GM21619 (cell line): ENCODE data around the gene RABL3.
"Not testable (repeated sequence)": the region's sequence is repeated elsewhere in the genome, so short reads cannot be mapped to it uniquely, and the experiment has no call there.

Experiments used
- ATAC-seq: cut with Tn5 transposase; IDR thresholded peaks from one replicate; pipeline ENCODE4 v1.9.1; 2021; ENCODE audit not compliant: unreplicated experiment

The RABL3 gene

GRCh38 chr3:120646771-120647432 is 95.4 kb downstream of the RABL3 start:
- no peak for ATAC-seq

GRCh38 chr3:120645083-120645845 is 97.1 kb downstream of the RABL3 start:
- ATAC-seq = no peak

GRCh38 chr3:120642368-120642948 is 99.9 kb downstream of the RABL3 start:
- ATAC-seq = no peak

- ATAC-seq = no peak
These were observed 100.5 kb downstream of the RABL3 start for GRCh38 chr3:120641696-120642246.

- ATAC-seq = no peak
These were observed 102.1 kb downstream of the RABL3 start for GRCh38 chr3:120640231-120640630.

GRCh38 chr3:120638820-120639219 is 103.5 kb downstream of the RABL3 start:
- not testable (repeated sequence) for ATAC-seq

GRCh38 chr3:120637851-120638559 is 104.3 kb downstream of the RABL3 start:
- no peak for ATAC-seq

GRCh38 chr3:120636795-120637401 is 105.4 kb downstream of the RABL3 start:
- ATAC-seq = no peak
